Measurements from ENCODE around the gene NSD1. TPM values are rescaled to one million over a fixed set of nuclear protein-coding genes. Genes with fewer than 3 reads are reported as not detected.

Gene NSD1
- total and polyA plus RNA-seq, 9 of the 15 experiments (the other 6 are each of a cell fraction or from before 2014, with no cell fraction given): 3.8 to 51.0 (median 24.7) TPM

- TF ChIP-seq SMARCE1 (IDR thresholded peaks at IDR 0.05): peak; percentile 61
- peak; percentile 3 for TF ChIP-seq NCOA4 (IDR thresholded peaks at IDR 0.05; ENCODE audit: partially characterized antibody)
- peak; percentile 24 to 88; a peak in 2 of 4 replicates for TF ChIP-seq ARNT (IDR thresholded peaks at IDR 0.05)
- TF ChIP-seq ZNF695 (CRISPR knock-in tag; IDR thresholded peaks at IDR 0.05): no peak
- no peak for TF ChIP-seq ATF1 (CRISPR knock-in tag; IDR thresholded peaks at IDR 0.05)
- TF ChIP-seq ATF1 (tag; IDR thresholded peaks at IDR 0.05): no peak; the same call in 1 of the 2 replicates
- TF ChIP-seq ARID2 (IDR thresholded peaks at IDR 0.05): peak; percentile 86
- TF ChIP-seq SAFB (IDR thresholded peaks at IDR 0.05; ENCODE audit: borderline replicate concordance, low read depth, low read length): no peak
- peak; percentile 41; the same call in 1 of the 2 replicates for TF ChIP-seq EP300 (IDR thresholded peaks at IDR 0.05; ENCODE audit: low read length)
- TF ChIP-seq PCBP2 (IDR thresholded peaks at IDR 0.05; ENCODE audit: low read depth, low read length, poor library complexity, severe bottlenecking): no peak
- no peak for TF ChIP-seq BRCA1 (IDR thresholded peaks at IDR 0.05)
- TF ChIP-seq BRCA1 (CRISPR knock-in tag; IDR thresholded peaks at IDR 0.05): no peak
- no peak for TF ChIP-seq ZNF584 (CRISPR knock-in tag; IDR thresholded peaks at IDR 0.05; ENCODE audit: low read depth)
- TF ChIP-seq DACH1 (IDR thresholded peaks at IDR 0.05; ENCODE audit: partially characterized antibody): no peak
- TF ChIP-seq DEAF1 (CRISPR knock-in tag; IDR thresholded peaks at IDR 0.05): peak; percentile 95
- no peak for TF ChIP-seq ZNF644 (tag; IDR thresholded peaks at IDR 0.05; ENCODE audit: low read depth)
- no peak for TF ChIP-seq OTX1 (CRISPR knock-in tag; IDR thresholded peaks at IDR 0.05)
- TF ChIP-seq CBFA2T3 (IDR thresholded peaks at IDR 0.05): peak; percentile 92
- TF ChIP-seq NKRF (IDR thresholded peaks at IDR 0.05; ENCODE audit: borderline replicate concordance): no peak
- peak; percentile 73 for TF ChIP-seq FOSL1 (tag; conservative IDR thresholded peaks at IDR 0.05)
- no peak for TF ChIP-seq SIRT6 (IDR thresholded peaks at IDR 0.05; ENCODE audit: low read depth, low read length)
- no peak for TF ChIP-seq ETV5 (CRISPR knock-in tag; IDR thresholded peaks at IDR 0.05; ENCODE audit: low read depth)
- no peak for TF ChIP-seq PBX2 (CRISPR knock-in tag; IDR thresholded peaks at IDR 0.05; ENCODE audit: low read depth)
- no peak for TF ChIP-seq PBX2 (tag; conservative IDR thresholded peaks at IDR 0.05; ENCODE audit: low read depth)
- no peak for TF ChIP-seq FOS (IDR thresholded peaks at IDR 0.05; ENCODE audit: extremely low read depth, insufficient read length)
These were observed 19.8 kb upstream of the NSD1 start (continued) for GRCh38 chr5:177113566-177114424.

Measured in K562 (cell line).